Measurements from ENCODE around the gene RHOB.
"Not testable (repeated sequence)": the region's sequence is repeated elsewhere in the genome, so short reads cannot be mapped to it uniquely, and the experiment has no call there.

RHOB gene

DNA sequence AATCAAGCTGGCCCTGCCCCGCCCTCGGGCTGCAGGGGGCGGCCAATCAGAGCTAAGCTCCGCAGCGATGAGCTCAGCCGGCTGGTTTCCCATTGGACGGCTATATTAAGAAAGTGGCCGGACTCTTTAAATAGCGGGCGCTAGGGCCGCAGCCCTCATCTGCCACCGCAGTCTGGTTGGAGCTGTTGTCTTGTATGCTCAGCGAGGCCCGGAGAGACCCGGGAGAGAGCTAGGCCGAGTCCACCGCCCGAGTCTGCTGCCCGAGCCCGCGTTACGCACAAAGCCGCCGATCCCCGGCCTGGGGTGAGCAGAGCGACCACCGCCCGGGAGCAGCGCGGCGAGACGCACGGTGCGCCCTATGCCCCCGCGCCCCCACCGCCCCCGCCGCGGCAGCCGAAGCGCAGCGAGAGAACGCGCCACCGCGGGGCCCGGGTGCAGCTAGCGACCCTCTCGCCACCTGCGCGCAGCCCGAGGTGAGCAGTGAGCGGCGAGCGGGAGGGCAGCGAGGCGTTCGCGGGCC, at the start of gene RHOB:
Gene RHOB (plus strand): TSS at position 158 of the 520 bp plus-strand sequence. CDS start 392 bp downstream, outside the sequence.
- DNase-seq (ENCODE audit: low read depth in 2 of 3, low spot score in 2 of 3) = peak; percentile 60 to 86 (median 76)

DNA sequence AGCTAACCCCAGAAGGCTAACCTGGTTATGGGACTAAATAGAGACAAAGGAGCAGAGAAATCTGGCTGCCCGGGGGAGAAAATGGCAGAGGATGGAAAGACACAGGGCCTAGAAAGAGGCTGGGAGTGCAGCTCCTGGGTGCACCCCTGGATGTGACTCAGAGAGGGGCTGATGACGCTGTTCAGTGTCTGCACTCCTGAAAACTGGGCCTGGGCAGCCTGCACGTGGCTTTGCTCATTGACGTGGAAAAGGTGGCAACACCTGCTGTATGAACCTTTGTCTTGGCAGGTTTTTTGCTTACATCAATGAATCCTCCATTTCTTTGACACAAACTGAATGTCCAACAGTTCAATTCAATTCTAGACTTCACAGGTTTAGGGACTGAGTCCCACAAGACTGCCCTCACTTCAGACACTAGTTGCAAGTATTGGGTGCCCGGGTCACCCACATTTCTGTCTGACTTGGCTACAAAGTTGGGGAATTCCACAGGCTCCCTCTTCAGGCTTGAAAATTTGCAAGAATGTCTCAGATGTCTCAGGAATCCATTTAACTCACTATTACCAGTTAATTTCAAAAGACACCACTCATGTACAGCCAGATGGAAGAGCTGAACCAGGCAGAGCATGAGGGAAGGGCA, 48.9 kb upstream of the RHOB start:
- DNase-seq (ENCODE audit: low read depth in 2 of 3, low spot score in 2 of 3) = no peak

DNA sequence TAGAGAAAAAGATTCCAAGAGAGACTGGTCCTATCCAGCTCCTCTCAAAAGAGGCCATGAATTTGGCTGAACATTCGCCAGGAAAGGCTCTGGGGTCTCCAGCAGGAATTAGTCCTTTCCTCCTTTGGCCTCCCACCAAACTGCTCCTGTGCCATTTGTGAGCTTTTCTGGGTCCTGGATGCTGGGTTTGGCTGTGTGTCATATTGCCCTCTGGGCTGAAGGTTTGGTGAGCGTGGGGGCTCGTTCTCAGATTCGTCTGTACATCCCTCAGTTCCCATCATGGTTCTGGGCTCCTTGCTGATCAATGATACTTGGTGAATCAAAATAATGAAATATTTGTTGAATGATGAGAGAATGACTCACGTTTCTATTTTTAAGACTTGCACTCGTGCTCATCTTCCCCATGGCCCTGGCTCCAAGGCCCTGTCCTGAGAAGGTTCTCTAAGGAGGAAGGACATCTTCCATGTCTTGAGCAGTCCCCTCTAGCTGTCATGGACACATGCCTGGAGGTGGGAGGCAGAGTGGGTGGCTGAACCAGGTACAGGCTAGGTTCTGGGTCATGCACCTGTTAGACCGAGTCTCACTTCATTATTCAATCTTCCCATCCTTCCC, 47.8 kb upstream of the RHOB start:
- DNase-seq (ENCODE audit: low read depth in 2 of 3, low spot score in 2 of 3) = no peak

DNA sequence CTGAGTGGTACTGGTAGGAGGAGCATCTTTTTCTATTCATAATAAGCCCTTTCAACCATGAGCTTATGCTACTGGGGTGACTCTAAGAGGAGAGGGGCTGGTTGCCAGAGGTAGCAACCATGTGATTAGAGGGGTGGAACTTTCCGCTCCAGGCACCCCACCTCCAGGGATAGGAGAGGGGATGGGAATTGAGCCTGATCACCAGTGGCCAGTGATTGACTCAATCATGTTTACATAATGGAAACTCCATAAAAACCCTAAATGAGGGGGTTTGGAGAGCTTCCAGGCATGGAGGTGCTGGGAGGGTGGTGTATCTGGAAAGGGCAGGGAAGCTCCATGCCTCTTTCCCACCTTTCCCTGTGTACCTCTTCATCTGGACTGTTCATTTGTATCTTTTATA, 46.6 kb upstream of the RHOB start:
- no peak for DNase-seq (ENCODE audit: low read depth in 2 of 3, low spot score in 2 of 3)

DNA sequence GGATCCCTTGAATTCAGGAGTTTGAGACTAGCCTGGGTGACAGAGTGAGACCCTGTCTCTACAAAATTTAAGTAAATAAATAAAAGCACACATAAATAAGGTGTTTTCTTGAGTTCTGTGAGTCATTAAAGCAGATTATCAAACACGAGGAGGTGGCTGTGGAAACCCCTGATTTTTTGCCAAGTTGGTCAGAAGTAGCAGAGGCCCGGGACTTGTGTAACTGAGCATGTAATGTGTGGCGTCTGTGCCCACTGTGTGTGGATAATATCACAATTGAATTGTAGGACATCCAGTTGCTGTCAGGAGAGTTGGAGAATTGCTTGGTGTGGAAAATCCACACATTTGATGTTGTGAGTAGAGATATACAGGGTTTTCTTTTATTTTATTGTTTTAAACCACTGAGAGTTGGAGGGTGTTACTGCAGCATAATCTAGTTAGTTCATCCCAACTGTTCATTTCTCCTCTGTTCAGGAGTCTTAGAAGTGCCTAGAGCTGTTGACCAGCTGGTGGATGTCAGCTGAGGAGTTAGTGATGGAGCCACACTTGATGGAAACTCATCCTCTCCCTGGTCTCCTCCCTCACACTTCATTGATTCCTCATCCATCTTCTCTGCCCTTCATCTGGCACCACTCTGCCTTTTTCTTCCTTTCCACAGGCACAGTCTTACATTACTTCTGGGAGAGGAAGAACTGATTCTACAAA, 45.9 kb upstream of the RHOB start:
- no peak for DNase-seq (ENCODE audit: low read depth in 2 of 3, low spot score in 2 of 3)

DNA sequence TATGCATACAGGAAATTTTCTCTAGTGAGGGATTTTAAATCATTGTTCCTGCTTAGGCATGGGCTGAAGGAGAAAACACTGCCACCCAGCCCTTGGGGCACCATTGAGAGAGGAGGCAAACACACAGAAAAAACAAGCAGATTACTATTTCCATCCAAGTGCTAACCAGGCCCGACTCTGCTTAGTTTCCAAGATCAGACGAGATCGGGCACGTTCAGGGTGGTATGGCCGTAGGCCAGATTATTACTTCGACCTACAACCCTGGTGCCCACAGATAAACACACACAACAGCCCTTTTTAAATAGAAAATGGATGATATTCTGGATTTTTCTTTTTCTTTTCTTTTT, 45.4 kb upstream of the RHOB start:
- DNase-seq (ENCODE audit: low read depth in 2 of 3, low spot score in 2 of 3) = no peak

DNA sequence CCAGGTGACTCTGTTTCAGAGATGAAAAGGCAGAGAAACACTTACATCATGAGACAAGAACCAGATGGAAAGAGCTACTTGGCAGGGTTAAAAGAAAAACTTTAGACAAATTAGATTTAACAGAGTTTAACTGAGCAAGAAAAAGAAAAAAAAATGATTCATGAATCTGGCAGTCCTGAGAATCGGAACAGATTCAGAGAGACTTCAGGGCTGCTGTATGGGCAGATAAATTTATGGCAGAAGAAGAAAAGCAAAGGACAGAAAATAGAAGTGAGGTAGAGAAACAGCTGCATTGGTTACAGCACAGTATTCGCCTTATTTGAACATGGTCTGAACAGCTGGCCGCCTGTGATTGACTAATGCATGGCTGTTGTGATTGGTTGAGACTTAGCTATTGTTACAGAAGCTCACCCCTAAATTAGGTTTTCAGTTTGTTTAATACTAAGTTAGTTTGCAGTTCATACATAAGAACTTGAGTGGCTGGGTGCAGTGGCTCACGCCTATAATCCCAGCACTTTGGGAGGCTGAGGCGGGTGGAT, 43.0 kb upstream of the RHOB start:
- DNase-seq (ENCODE audit: low read depth in 2 of 3, low spot score in 2 of 3) = no peak

DNA sequence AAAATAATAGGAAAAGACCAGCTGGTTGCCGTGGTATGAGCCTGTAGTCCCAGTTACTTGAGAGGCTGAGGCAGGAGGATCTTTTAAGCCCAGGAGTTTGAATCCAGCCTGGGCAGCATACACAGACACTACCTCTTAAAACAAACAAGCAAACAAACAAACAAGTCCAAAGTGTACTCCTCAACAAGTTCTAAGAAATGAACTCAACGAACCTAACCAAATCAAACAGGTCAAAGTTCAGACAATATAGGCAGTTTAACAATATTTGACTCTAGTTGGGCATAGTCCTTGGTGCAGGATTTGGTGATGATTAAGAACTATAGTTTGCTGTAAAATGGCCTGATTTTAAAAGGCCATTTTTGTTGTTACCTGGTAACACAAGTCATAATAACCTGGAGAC, 41.9 kb upstream of the RHOB start:
- DNase-seq (ENCODE audit: low read depth in 2 of 3, low spot score in 2 of 3) = no peak

DNA sequence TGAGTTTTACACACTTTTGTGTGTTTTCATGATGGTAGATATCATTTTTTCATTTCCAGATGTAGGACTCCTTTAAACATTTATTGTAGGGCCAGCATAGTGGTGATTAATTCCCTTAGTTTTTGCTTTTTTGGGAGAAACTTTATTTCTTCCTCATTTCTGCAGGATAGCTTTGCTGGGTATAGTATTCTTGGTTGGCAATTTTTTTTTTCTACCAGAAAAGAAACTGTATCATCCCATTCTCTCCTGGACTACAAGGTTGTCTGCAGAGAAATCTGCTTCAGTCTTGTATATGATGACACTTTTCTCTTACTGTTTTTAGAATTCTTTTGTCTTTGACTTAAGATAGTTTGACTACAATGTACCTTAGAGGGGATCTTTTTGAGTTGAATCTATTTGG, 37.8 kb upstream of the RHOB start:
- DNase-seq (ENCODE audit: low read depth in 2 of 3, low spot score in 2 of 3) = no peak

DNA sequence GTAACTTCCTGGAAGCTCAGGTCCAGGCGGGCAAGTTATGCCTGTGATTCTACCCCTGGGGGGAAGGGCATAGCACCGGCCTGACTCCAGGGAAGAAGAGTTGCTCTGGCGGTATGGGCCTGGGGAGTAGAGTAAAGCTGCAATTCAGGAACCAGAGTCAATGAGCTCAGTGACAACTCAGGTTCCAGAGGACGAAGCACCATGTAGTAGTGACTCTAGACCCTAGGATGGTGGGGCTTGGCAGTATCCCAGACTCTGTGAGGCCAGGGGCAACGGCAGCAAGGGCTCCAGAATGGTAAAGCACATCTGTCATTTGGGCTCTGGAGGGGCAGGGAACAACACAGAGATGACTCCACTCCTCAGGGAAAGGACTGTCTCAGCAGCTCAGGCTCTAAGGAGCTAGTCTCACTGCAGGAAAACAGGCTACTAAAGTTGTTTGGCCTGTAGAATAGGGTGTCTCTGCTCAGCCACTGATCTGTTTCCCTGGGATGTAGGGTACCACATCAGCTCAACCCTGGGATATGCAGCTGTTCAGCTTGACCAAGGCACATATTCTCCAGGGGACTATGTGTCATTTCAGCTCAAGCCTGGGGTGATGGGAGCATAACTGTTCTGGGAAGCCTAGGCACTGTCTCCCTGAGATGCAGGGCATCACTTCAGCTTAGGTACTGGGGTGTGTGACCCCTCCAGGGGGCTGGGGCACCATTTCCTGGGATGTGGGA, 36.2 kb upstream of the RHOB start:
- DNase-seq (ENCODE audit: low read depth in 2 of 3, low spot score in 2 of 3) = no peak

DNA sequence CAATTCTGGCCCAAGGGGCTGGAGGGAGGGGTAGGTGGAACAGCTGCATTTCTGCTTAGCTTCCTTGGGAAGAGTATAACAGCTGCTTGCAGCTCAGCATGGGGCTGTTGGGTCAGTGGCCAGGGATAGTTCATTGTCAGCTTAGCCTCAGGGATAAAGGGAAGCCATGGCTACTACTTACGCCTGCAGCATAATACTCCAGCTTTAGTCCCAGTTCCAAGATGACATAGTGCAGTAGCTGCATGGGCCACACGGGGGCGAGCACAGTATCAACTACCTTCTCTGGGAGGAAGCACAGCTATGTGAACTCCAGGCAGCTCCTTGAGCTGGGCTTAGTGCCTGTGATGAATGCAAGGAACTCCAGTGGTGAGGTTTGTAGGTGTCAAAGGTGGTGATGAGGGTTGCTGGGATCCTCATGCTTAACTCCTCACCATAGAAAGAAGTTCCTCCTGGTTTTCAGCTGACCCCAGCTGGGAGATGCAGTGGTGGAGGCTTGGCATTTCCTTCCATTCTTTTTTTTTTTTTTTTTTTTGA, 35.4 kb upstream of the RHOB start:
- peak; percentile 18 to 51 (median 36) for DNase-seq (ENCODE audit: low read depth in 2 of 3, low spot score in 2 of 3)

DNA sequence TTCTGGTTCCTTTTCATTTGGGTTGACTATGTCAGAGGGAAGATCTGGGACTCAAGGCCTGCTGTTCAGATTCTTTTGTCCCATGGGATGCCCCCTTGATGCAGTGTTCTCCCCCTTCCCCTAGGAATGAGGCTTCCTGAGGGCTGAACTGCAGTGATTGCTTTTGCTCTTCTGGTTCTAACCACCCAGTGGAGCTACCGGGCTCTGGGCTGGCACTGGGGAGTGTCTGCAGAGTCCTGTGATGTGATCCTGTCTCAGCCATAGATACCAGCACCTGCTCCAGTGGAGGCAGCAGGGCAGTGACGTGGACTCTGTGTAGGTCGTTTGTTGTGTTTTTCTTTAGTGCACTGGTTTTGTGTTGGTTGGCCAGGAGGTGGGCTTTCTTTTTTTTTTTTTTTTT, 32.1 kb upstream of the RHOB start:
- DNase-seq (ENCODE audit: low read depth in 2 of 3, low spot score in 2 of 3) = no peak

DNA sequence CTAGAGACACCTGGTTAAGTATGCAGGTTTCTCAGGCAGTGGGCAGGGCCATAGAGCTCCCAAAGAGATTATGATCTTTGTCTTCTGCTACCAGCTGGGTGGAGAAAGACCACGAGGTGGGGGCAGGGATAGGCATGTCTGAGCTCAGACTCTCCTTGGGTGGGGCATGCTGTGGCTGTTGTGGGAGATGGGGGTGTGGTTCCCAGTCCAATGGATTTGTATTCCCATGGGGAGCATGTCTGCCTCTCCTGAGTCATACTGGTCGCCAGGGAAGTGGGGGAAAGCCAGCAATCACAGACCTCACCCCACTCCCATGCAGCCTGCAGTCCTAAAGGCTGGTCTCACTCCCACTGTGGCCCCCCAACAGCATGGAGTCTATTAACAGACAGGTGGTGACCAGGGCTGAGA, 31.4 kb upstream of the RHOB start:
- DNase-seq (ENCODE audit: low read depth in 2 of 3, low spot score in 2 of 3) = no peak

DNA sequence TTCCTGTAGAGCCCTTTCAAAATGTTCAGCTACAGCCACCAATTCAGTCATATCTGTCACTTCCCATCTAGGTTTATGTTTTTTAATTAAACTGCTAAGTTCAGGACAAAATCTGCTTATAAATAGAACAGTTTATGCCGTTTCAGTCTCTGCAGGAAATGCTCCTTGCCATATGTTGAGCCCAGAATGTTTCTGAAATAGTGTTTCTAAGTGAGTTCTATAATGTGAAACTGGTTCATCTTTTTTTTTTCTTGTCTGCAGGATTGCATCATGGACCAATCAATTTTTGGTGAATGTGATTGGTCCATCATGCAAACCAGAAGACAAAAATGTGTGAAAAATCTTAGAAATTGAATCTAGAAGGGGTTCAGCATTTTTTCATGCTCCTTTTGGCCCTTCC, 30.2 kb upstream of the RHOB start:
- DNase-seq (ENCODE audit: low read depth in 2 of 3, low spot score in 2 of 3) = no peak

DNA sequence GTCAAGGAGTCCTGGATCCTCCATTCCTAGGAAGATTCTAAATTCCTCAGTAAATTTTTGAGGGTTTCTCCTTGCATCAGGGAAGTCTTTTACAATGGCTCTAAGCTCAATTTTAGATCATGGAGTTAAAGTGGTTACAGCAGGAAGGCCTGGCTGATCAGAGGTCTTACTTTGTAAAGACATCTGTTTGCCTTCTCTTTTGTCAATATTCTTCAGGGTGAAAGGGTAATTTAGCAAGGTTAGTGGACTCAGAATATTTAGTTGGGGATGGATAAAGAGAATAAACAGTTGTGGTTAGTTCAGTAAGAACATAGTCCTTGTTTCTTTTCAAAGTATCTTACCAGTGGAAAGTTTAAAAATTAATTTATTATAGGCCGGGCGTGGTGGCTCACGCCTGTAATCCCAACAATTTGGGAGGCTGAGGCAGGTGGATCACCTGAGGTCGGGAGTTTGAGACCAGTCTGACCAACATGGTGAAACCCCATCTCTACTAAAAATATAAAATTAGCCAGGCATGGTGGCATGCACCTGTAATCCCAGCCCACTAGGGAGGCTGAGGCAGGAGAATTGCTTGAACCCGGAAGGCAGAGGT, 29.5 kb upstream of the RHOB start:
- DNase-seq (ENCODE audit: low read depth in 2 of 3, low spot score in 2 of 3) = not testable (repeated sequence)

DNA sequence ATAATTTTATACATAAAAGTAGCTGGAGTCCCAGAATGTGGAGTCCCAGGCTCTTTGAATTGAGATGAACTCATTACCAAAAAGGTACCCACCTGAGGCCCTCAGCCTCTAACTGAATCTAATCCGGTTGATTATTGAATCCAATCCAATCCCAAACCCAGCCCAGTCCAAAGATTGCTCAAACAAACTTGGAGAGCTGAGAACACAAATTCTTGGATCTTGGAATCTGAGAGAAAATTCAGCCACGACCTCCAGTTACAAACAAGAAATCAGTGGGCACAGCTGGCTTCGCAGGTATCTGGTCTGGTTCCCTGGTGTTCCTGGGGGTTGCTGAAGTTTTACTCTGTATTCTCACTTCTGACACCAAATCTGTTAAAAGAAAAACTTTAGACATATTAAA, 28.4 kb upstream of the RHOB start:
- DNase-seq (ENCODE audit: low read depth in 2 of 3, low spot score in 2 of 3) = no peak

DNA sequence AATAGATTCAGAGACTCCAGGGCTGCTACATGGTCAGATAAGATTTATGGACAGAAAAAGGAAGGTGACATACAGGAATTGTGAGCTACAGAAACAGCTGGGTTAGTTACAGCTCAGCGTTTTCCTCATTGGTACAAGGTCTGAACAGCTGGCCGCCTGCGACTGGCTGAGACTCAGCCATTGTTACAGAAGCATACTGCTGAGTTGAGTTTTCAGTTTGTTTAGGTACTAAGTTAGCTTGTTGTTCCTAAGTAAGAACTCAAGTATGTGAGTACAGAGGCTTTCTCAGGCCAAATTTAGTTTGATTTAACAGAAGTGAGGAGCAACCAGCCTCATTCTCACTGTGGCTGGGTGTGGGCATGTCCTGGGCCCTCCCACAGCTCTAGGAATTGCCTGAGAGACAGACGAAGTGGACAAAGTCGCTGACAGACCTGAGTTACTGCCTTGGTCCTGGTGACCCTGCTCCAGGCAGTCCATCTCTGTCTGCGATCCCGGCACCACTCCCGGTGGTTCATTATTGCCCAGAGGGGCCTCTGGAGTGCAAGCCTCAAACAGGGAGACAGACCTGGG, 27.8 kb upstream of the RHOB start:
- no peak for DNase-seq (ENCODE audit: low read depth in 2 of 3, low spot score in 2 of 3)

DNA sequence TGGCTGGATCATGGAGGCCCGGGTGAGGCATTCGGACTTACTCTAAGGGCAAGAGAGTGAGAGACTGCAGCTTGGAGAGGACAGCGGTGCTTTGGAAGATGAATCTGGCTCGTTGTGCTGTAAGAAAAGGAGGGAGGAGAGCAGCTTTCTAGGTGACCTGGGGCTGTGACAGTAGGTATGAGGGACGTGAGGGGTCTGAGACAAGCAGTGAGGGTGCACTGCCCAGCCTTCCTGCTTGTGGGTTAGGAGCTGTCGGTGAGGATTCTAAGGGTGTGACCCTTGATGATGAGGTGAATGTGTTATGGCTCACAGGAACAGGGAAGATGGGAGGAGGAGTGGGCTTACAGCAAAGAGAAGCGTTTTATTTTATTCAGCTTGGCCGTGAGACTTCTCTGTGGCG, 27.1 kb upstream of the RHOB start:
- no peak for DNase-seq (ENCODE audit: low read depth in 2 of 3, low spot score in 2 of 3)

DNA sequence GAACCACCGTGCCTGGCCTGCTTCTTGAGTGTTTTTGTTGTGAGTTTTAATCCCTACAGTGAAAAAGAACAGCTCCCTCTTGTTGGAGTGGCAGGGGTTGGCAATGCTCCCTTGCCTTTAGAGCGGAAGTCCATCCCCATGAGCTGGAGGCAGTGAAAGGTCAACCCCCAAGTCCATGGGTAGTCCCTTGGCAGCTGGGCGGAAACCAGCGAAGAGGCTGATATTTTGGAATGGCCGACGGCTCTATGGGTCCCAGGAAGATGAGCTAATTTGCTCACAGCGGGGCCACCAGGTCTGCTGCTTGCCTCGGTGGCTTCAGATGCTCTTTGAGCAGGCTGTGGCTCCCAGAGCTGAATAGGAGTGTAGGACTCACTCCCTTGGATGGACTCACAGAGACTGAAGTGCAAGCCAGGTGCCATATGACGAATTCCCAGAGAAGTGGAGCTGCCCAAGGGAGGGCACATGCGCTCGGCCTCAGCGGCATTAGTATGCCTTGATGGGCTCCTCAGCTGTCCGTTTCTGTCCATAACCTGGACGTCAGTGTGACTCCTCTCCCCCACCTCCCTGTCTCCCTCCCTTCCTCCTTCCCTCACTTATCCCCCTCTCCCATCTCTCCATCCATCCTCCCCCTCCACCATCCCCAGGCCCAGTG, 25.4 kb upstream of the RHOB start:
- DNase-seq (ENCODE audit: low read depth in 2 of 3, low spot score in 2 of 3) = no peak

DNA sequence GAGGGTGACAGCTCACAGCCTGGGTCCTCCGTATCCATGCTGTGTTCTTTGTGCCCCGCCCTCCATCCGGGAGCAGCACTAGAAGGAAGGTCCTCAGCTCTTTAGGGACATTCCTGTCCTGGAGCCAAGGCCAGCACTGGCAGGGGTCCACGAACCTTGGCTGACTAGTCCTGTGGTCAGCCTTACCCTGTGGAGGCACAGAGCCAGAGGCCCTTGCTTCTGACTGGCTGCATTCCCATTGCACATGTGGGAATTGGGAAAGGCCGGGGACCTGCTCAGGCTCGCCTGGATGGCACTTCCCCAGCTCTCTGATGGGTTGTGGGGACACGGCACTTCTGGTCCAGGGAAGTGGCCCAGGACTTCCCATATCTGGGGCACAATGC, 24.9 kb upstream of the RHOB start:
- no peak for DNase-seq (ENCODE audit: low read depth in 2 of 3, low spot score in 2 of 3)
